GM19240 (cell line): ENCODE results near the gene AFG1L.
"Not testable (repeated sequence)": the region's sequence is repeated elsewhere in the genome, so short reads cannot be mapped to it uniquely, and the experiment has no call there.

Source experiments
- DNase-seq: peaks from one replicate; pipeline ENCODE4 v3.0.0; 2011; ENCODE audit warnings: low spot score; ENCODE audit not compliant: insufficient read length

The AFG1L gene

GRCh38 chr6:108288742-108289141, 6.1 kb upstream of the AFG1L start:
- no peak for DNase-seq

GRCh38 chr6:108291091-108291490, 3.8 kb upstream of the AFG1L start:
- no peak for DNase-seq

GRCh38 chr6:108292561-108292960, 2.3 kb upstream of the AFG1L start:
- DNase-seq, result not testable (repeated sequence)

- no peak for DNase-seq
Measured at GRCh38 chr6:108293527-108294296, 1.1 kb upstream of the AFG1L start.

GRCh38 chr6:108294297-108294726, 542 bp upstream of the AFG1L start:
- no peak for DNase-seq

GRCh38 chr6:108295676-108296075, 822 bp downstream of the AFG1L start:
- DNase-seq, result no peak

- DNase-seq, result no peak
Measured at GRCh38 chr6:108302386-108302785, 7.5 kb downstream of the AFG1L start.

- DNase-seq, result no peak
Measured at GRCh38 chr6:108304646-108305045, 9.8 kb downstream of the AFG1L start.

GRCh38 chr6:108308641-108309040, 13.8 kb downstream of the AFG1L start:
- not testable (repeated sequence) for DNase-seq

- DNase-seq, result no peak
Measured at GRCh38 chr6:108309844-108310243, 15.0 kb downstream of the AFG1L start.

GRCh38 chr6:108312605-108313004, 17.8 kb downstream of the AFG1L start:
- DNase-seq, result no peak

- DNase-seq, result no peak
Measured at GRCh38 chr6:108321253-108321747, 26.4 kb downstream of the AFG1L start.

GRCh38 chr6:108322728-108323127, 27.9 kb downstream of the AFG1L start:
- no peak for DNase-seq

GRCh38 chr6:108323710-108324466, 29.0 kb downstream of the AFG1L start:
- no peak for DNase-seq

- DNase-seq, result not testable (repeated sequence)
Measured at GRCh38 chr6:108330221-108330785, 35.4 kb downstream of the AFG1L start.

- DNase-seq, result no peak
Measured at GRCh38 chr6:108330806-108331205, 36.0 kb downstream of the AFG1L start.

GRCh38 chr6:108331982-108332381, 37.1 kb downstream of the AFG1L start:
- DNase-seq, result no peak

GRCh38 chr6:108336971-108337370, 42.1 kb downstream of the AFG1L start:
- no peak for DNase-seq

- no peak for DNase-seq
Measured at GRCh38 chr6:108337721-108338120, 42.9 kb downstream of the AFG1L start.

GRCh38 chr6:108341372-108341771, 46.5 kb downstream of the AFG1L start:
- DNase-seq, result no peak

- no peak for DNase-seq
Measured at GRCh38 chr6:108343894-108344293, 49.0 kb downstream of the AFG1L start.
